OCI-LY7 (cell line): ENCODE measurements around the gene TTC13.

ENCODE experiments used
- CTCF ChIP-seq: fragments of 200-600 bp; sonication (generic); conservative IDR thresholded peaks from 2 replicates; pipeline ENCODE4 v1.5.1; 2014; ENCODE audit warnings: mild to moderate bottlenecking, antibody characterized with exemption, low read length, moderate library complexity, mixed read lengths
- EZH2phosphoT487 ChIP-seq: fragments of 200-600 bp; sonication (generic); IDR thresholded peaks from 2 replicates; pipeline ENCODE4 v1.6.1; 2018; ENCODE audit warnings: low read depth, borderline replicate concordance, mild to moderate bottlenecking, mixed run types, antibody characterized with exemption, low read length, moderate library complexity, mixed read lengths

GRCh38 chr1:230898144-230898543, 80.5 kb downstream of the TTC13 start:
- TF ChIP-seq CTCF (no peak), EZH2phosphoT487 (no peak)
